HepG2 (cell line): Measurements from ENCODE around the gene ESYT1. TPM values are rescaled to one million over a fixed set of nuclear protein-coding genes. Genes with fewer than 3 reads are reported as not detected.
A peak's percentile ranks its signal among the peaks of the same experiment; 100 is the strongest.

Source experiments
- AGO2 ChIP-seq: fragments of 200-400 bp; formaldehyde crosslinking; optimal IDR thresholded peaks from 2 replicates; pipeline ENCODE3; 2017; ENCODE audit warnings: mild to moderate bottlenecking, low read depth, low read length, moderate library complexity
- JARID2 ChIP-seq: sonication (generic); formaldehyde crosslinking; IDR thresholded peaks from 2 replicates; pipeline ENCODE4 v1.8.1; 2023; ENCODE audit warnings: missing genetic modification reagents, inconsistent platforms; ENCODE audit not compliant: insufficient replicate concordance
- KLF12 ChIP-seq: sonication (generic); formaldehyde crosslinking; IDR thresholded peaks from 2 replicates; pipeline ENCODE4 v1.4.0; 2020; ENCODE audit warnings: missing genetic modification reagents, borderline replicate concordance
- NFATC3 ChIP-seq: sonication (generic); formaldehyde crosslinking; IDR thresholded peaks from 2 replicates; pipeline ENCODE4 v1.5.1; 2020; ENCODE audit warnings: mild to moderate bottlenecking, missing genetic modification reagents
- NFKB2 ChIP-seq: sonication (generic); formaldehyde crosslinking; IDR thresholded peaks from 2 replicates; pipeline ENCODE4 v1.4.0; 2020; ENCODE audit warnings: missing genetic modification reagents, borderline replicate concordance
- SIX4 ChIP-seq: sonication (generic); formaldehyde crosslinking; IDR thresholded peaks from 2 replicates; pipeline ENCODE4 v1.4.0; 2020; ENCODE audit warnings: missing genetic modification reagents
- ZNF326 ChIP-seq: sonication (generic); formaldehyde crosslinking; IDR thresholded peaks from 2 replicates; pipeline ENCODE4 v1.4.0; 2020; ENCODE audit warnings: missing genetic modification reagents, borderline replicate concordance
- ZSCAN9 ChIP-seq: IDR thresholded peaks from 2 replicates; pipeline ENCODE4 v1.6.1; 2016; ENCODE audit warnings: borderline replicate concordance
- polyA plus RNA-seq, 8 experiments: library from polyadenylated mRNA; depleted of rRNA in 3 of 8; stranded (reverse) in 7 of 8; unstranded in 1 of 8; fragments of >200 nt; fragmentation: Illumina TruSeq in 4 of 8; extraction: Trizol in 4 of 8; gene quantifications; 2 replicates each; pipeline versions ENCODE4 v1.2.1 to v1.2.3, GENCODE V29; 2011 to 2016; ENCODE audit warnings: low read depth in 4 of 8, missing spikeins in 1 of 8, mixed read lengths in 1 of 8; ENCODE audit not compliant: insufficient read depth in 1 of 8
- total RNA-seq, 5 experiments: library from RNA; depleted of rRNA; stranded (reverse); fragments of >200 nt; fragmentation: Illumina TruSeq; extraction: Trizol; gene quantifications; 2 replicates each; pipeline ENCODE4 v1.2.3, GENCODE V29; 2016; ENCODE audit warnings: low read depth in 1 of 5
- TF ChIP-seq, protein P1 (sequence below): sonication (generic); formaldehyde crosslinking; IDR thresholded peaks from 2 replicates; pipeline ENCODE4 v1.5.0; 2020; ENCODE audit warnings: mild to moderate bottlenecking, missing genetic modification reagents, borderline replicate concordance
- TF ChIP-seq, protein P2 (sequence below): sonication (generic); formaldehyde crosslinking; IDR thresholded peaks from 2 replicates; pipeline ENCODE4 v1.5.1; 2020; ENCODE audit warnings: mild to moderate bottlenecking, moderate library complexity, missing genetic modification reagents
- TF ChIP-seq, protein P3 (sequence below): sonication (generic); formaldehyde crosslinking; IDR thresholded peaks from 2 replicates; pipeline ENCODE4 v1.4.0; 2020; ENCODE audit warnings: mild to moderate bottlenecking, missing genetic modification reagents
- TF ChIP-seq, protein P4 (sequence below): IDR thresholded peaks from 2 replicates; pipeline ENCODE4 v1.6.1; 2012; ENCODE audit warnings: inconsistent platforms
- TF ChIP-seq, protein P5 (sequence below): sonication (generic); formaldehyde crosslinking; IDR thresholded peaks from 2 replicates; pipeline ENCODE4 v1.4.0; 2020; ENCODE audit warnings: missing genetic modification reagents, borderline replicate concordance

Gene ESYT1
- total and polyA plus RNA-seq, 2 of the 13 experiments (the other 11 are each of a cell fraction or from before 2014, with no cell fraction given): 66.9 to 71.0 TPM

DNA sequence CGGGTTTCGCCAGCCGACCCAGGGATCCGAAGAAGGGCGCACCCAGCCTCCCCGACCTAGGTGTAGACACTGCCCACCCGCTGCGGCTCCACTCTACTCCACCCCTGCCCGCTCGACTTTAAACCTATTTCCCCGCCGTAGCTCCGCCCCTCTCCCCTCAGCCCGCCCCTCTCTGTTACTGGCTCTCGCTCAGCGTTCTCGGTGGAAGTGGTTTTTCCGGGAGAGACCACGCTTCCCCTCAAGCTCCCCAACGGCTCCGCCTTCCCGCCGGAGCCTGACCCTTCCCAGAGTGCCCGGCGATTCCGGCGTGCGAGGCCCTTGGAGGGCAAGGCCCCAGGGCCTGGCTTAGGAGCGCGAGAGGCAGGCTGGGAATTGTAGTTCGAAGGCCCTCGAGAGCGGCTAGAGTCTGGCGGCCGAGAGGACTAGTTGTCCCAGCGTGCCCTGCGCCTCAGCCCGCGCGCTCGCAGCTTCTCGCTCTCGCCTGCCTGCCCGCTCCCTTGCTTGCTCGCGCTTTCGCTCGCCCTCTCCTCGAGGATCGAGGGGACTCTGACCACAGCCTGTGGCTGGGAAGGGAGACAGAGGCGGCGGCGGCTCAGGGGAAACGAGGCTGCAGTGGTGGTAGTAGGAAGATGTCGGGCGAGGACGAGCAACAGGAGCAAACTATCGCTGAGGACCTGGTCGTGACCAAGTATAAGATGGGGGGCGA, 23.8 kb upstream of the ESYT1 start, which contains the start of gene PA2G4 (continued):
- TF ChIP-seq, protein P1, sequence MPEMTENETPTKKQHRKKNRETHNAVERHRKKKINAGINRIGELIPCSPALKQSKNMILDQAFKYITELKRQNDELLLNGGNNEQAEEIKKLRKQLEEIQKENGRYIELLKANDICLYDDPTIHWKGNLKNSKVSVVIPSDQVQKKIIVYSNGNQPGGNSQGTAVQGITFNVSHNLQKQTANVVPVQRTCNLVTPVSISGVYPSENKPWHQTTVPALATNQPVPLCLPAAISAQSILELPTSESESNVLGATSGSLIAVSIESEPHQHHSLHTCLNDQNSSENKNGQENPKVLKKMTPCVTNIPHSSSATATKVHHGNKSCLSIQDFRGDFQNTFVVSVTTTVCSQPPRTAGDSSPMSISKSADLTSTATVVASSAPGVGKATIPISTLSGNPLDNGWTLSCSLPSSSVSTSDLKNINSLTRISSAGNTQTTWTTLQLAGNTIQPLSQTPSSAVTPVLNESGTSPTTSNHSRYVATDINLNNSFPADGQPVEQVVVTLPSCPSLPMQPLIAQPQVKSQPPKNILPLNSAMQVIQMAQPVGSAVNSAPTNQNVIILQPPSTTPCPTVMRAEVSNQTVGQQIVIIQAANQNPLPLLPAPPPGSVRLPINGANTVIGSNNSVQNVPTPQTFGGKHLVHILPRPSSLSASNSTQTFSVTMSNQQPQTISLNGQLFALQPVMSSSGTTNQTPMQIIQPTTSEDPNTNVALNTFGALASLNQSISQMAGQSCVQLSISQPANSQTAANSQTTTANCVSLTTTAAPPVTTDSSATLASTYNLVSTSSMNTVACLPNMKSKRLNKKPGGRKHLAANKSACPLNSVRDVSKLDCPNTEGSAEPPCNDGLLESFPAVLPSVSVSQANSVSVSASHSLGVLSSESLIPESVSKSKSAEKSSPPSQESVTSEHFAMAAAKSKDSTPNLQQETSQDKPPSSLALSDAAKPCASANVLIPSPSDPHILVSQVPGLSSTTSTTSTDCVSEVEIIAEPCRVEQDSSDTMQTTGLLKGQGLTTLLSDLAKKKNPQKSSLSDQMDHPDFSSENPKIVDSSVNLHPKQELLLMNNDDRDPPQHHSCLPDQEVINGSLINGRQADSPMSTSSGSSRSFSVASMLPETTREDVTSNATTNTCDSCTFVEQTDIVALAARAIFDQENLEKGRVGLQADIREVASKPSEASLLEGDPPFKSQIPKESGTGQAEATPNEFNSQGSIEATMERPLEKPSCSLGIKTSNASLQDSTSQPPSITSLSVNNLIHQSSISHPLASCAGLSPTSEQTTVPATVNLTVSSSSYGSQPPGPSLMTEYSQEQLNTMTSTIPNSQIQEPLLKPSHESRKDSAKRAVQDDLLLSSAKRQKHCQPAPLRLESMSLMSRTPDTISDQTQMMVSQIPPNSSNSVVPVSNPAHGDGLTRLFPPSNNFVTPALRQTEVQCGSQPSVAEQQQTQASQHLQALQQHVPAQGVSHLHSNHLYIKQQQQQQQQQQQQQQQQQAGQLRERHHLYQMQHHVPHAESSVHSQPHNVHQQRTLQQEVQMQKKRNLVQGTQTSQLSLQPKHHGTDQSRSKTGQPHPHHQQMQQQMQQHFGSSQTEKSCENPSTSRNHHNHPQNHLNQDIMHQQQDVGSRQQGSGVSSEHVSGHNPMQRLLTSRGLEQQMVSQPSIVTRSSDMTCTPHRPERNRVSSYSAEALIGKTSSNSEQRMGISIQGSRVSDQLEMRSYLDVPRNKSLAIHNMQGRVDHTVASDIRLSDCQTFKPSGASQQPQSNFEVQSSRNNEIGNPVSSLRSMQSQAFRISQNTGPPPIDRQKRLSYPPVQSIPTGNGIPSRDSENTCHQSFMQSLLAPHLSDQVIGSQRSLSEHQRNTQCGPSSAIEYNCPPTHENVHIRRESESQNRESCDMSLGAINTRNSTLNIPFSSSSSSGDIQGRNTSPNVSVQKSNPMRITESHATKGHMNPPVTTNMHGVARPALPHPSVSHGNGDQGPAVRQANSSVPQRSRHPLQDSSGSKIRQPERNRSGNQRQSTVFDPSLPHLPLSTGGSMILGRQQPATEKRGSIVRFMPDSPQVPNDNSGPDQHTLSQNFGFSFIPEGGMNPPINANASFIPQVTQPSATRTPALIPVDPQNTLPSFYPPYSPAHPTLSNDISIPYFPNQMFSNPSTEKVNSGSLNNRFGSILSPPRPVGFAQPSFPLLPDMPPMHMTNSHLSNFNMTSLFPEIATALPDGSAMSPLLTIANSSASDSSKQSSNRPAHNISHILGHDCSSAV (CRISPR knock-in tag): no peak
- TF ChIP-seq AGO2 (peak; percentile 100), NFATC3 (CRISPR knock-in tag) (peak; percentile 66; the same call in 1 of the 2 replicates), KLF12 (CRISPR knock-in tag) (no peak; the same call in 1 of the 2 replicates), SIX4 (CRISPR knock-in tag) (peak; percentile 32; the same call in 1 of the 2 replicates), JARID2 (CRISPR knock-in tag) (peak; percentile 82), NFKB2 (CRISPR knock-in tag) (peak; percentile 82; the same call in 1 of the 2 replicates), ZNF326 (CRISPR knock-in tag) (no peak; the same call in 1 of the 2 replicates), ZSCAN9 (peak; percentile 51; the same call in 1 of the 2 replicates)
- TF ChIP-seq, protein P2, sequence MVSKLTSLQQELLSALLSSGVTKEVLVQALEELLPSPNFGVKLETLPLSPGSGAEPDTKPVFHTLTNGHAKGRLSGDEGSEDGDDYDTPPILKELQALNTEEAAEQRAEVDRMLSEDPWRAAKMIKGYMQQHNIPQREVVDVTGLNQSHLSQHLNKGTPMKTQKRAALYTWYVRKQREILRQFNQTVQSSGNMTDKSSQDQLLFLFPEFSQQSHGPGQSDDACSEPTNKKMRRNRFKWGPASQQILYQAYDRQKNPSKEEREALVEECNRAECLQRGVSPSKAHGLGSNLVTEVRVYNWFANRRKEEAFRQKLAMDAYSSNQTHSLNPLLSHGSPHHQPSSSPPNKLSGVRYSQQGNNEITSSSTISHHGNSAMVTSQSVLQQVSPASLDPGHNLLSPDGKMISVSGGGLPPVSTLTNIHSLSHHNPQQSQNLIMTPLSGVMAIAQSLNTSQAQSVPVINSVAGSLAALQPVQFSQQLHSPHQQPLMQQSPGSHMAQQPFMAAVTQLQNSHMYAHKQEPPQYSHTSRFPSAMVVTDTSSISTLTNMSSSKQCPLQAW (CRISPR knock-in tag): peak; percentile 81
- TF ChIP-seq, protein P3, sequence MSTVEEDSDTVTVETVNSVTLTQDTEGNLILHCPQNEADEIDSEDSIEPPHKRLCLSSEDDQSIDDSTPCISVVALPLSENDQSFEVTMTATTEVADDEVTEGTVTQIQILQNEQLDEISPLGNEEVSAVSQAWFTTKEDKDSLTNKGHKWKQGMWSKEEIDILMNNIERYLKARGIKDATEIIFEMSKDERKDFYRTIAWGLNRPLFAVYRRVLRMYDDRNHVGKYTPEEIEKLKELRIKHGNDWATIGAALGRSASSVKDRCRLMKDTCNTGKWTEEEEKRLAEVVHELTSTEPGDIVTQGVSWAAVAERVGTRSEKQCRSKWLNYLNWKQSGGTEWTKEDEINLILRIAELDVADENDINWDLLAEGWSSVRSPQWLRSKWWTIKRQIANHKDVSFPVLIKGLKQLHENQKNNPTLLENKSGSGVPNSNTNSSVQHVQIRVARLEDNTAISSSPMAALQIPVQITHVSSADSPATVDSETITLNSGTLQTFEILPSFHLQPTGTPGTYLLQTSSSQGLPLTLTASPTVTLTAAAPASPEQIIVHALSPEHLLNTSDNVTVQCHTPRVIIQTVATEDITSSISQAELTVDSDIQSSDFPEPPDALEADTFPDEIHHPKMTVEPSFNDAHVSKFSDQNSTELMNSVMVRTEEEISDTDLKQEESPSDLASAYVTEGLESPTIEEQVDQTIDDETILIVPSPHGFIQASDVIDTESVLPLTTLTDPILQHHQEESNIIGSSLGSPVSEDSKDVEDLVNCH (CRISPR knock-in tag): peak; percentile 92
- TF ChIP-seq, protein P4, sequence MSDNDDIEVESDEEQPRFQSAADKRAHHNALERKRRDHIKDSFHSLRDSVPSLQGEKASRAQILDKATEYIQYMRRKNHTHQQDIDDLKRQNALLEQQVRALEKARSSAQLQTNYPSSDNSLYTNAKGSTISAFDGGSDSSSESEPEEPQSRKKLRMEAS: peak; percentile 96
- TF ChIP-seq, protein P5, sequence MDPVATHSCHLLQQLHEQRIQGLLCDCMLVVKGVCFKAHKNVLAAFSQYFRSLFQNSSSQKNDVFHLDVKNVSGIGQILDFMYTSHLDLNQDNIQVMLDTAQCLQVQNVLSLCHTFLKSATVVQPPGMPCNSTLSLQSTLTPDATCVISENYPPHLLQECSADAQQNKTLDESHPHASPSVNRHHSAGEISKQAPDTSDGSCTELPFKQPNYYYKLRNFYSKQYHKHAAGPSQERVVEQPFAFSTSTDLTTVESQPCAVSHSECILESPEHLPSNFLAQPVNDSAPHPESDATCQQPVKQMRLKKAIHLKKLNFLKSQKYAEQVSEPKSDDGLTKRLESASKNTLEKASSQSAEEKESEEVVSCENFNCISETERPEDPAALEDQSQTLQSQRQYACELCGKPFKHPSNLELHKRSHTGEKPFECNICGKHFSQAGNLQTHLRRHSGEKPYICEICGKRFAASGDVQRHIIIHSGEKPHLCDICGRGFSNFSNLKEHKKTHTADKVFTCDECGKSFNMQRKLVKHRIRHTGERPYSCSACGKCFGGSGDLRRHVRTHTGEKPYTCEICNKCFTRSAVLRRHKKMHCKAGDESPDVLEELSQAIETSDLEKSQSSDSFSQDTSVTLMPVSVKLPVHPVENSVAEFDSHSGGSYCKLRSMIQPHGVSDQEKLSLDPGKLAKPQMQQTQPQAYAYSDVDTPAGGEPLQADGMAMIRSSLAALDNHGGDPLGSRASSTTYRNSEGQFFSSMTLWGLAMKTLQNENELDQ (CRISPR knock-in tag): 0 out of 2 replicates have a peak, but pooled peaks have one; percentile 12
